ENCODE data around the gene IFT52.

IFT52 gene

DNA sequence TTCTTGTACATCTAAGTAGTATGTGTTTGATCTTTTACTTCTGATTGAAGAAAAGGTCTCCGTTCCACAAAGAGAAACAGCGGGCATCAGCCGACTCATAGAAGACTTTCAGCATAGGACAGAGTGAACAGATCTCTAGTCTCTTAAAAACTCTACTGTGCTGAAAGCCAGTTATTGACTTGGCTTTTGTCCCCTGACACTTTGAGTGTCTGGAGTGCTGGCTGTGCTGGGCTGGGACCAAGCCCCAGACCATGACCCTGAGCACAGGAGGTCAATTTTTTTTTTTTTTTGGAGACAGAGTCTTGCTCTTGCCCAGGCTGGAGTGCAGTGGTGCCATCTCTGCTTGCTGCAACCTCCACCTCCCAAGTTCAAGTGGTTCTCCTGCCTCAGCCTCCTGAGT, 104.0 kb downstream of the IFT52 start:
- DNase-seq: no peak

DNA sequence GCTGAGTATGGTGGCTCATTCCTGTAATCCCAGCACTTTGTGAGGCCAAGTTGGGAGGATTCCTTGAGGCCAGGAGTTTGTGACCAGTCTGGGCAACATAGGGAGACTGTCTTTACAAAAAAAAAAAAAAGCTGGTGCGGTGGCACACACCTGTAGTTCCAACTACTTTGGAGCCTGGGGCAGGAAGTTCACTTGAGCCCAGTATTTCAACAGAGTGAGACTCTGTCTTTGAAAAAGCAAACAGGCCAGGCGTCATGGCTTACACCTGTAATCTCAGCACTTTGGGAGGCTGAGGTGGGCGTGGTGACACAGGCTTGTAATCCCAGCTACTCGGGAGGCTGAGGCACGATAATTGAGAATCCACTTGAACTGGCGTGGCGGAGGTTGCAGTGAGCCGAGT, 104.8 kb downstream of the IFT52 start:
- DNase-seq: no peak

All from CD4-positive, alpha-beta T cell treated with Interleukin-17A for 1 hour (primary cell).